Stimulated activated CD8-positive, alpha-beta memory T cell treated with anti-CD3 and anti-CD28 coated beads, Interleukin-4, amount 100 ng/mL, for 48 hours (primary cell): Measurements from ENCODE around the gene EPB41L2.
"Not testable (repeated sequence)": the region's sequence is repeated elsewhere in the genome, so short reads cannot be mapped to it uniquely, and the experiment has no call there.

ENCODE experiments used
- DNase-seq: peaks from one replicate; pipeline ENCODE4 v3.0.0-alpha.2; 2020

Gene EPB41L2

GRCh38 chr6:131063028-131063763, at the start of gene EPB41L2:
Gene EPB41L2, minus strand, starts transcription at chr6:131063245. Its CDS starts 106,760 bp downstream, at chr6:130956485.
- peak; percentile 83 for DNase-seq

GRCh38 chr6:131112249-131112648, 49.2 kb upstream of the EPB41L2 start:
- DNase-seq = no peak

- DNase-seq = no peak
These were observed 44.1 kb upstream of the EPB41L2 start for GRCh38 chr6:131107151-131107550.

GRCh38 chr6:131103901-131104300, 40.9 kb upstream of the EPB41L2 start:
- DNase-seq = no peak

GRCh38 chr6:131103296-131103695, 40.3 kb upstream of the EPB41L2 start:
- no peak for DNase-seq

GRCh38 chr6:131101911-131102680, 39.1 kb upstream of the EPB41L2 start:
- no peak for DNase-seq

GRCh38 chr6:131096786-131097185, 33.7 kb upstream of the EPB41L2 start:
- DNase-seq = no peak

GRCh38 chr6:131093334-131093733, 30.3 kb upstream of the EPB41L2 start:
- DNase-seq = no peak

GRCh38 chr6:131091944-131092343, 28.9 kb upstream of the EPB41L2 start:
- DNase-seq = not testable (repeated sequence)

- DNase-seq = not testable (repeated sequence)
These were observed 27.3 kb upstream of the EPB41L2 start for GRCh38 chr6:131090339-131090738.

GRCh38 chr6:131084982-131085381, 21.9 kb upstream of the EPB41L2 start:
- no peak for DNase-seq

GRCh38 chr6:131083687-131084086, 20.6 kb upstream of the EPB41L2 start:
- DNase-seq = no peak

- DNase-seq = no peak
These were observed 19.3 kb upstream of the EPB41L2 start for GRCh38 chr6:131082335-131082734.

GRCh38 chr6:131080084-131080483, 17.0 kb upstream of the EPB41L2 start:
- no peak for DNase-seq

GRCh38 chr6:131073577-131073976, 10.5 kb upstream of the EPB41L2 start:
- DNase-seq = no peak

GRCh38 chr6:131070061-131070460, 7.0 kb upstream of the EPB41L2 start:
- no peak for DNase-seq

GRCh38 chr6:131068165-131068564, 5.1 kb upstream of the EPB41L2 start:
- DNase-seq = no peak

GRCh38 chr6:131067521-131067920, 4.5 kb upstream of the EPB41L2 start:
- no peak for DNase-seq

- DNase-seq = no peak
These were observed 2.8 kb upstream of the EPB41L2 start for GRCh38 chr6:131065824-131066171.

- no peak for DNase-seq
These were observed 2.2 kb upstream of the EPB41L2 start for GRCh38 chr6:131065112-131065823.

GRCh38 chr6:131063764-131064272, 773 bp upstream of the EPB41L2 start:
- no peak for DNase-seq

- DNase-seq = peak; percentile 38
These were observed 611 bp downstream of the EPB41L2 start for GRCh38 chr6:131062241-131063027.

GRCh38 chr6:131061751-131062119, 1.3 kb downstream of the EPB41L2 start:
- no peak for DNase-seq
